GM12873 (cell line): ENCODE results near the gene FGA.

Experiments used
- TF ChIP-seq, protein P1 (sequence below): IDR thresholded peaks from 2 replicates; pipeline ENCODE4 v1.5.1; 2012; ENCODE audit warnings: low read depth, mild to moderate bottlenecking, moderate library complexity, low read length, control low read depth; ENCODE audit not compliant: insufficient read depth; ENCODE audit errors: missing control alignments

Gene FGA

DNA sequence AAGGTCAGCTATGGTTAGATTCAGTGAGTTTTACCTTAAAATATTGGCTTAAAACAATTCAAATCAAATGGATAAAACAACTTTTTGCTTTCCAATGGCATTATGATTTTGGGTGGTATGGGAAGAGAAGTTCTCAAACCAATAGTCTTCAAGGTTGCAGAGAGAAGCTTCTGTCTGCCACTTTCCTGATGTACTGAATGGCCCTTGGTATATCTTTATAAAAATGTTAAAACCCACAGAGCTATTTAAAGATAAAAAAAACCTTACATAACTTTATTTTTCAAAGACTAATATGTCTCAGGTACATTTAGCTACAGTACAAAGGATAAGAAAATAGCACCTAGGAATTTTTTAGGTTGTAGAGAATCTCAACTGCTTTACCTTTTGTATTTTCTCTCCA lies 6.9 kb downstream of the FGA start:
- TF ChIP-seq, protein P1, sequence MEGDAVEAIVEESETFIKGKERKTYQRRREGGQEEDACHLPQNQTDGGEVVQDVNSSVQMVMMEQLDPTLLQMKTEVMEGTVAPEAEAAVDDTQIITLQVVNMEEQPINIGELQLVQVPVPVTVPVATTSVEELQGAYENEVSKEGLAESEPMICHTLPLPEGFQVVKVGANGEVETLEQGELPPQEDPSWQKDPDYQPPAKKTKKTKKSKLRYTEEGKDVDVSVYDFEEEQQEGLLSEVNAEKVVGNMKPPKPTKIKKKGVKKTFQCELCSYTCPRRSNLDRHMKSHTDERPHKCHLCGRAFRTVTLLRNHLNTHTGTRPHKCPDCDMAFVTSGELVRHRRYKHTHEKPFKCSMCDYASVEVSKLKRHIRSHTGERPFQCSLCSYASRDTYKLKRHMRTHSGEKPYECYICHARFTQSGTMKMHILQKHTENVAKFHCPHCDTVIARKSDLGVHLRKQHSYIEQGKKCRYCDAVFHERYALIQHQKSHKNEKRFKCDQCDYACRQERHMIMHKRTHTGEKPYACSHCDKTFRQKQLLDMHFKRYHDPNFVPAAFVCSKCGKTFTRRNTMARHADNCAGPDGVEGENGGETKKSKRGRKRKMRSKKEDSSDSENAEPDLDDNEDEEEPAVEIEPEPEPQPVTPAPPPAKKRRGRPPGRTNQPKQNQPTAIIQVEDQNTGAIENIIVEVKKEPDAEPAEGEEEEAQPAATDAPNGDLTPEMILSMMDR: no peak

DNA sequence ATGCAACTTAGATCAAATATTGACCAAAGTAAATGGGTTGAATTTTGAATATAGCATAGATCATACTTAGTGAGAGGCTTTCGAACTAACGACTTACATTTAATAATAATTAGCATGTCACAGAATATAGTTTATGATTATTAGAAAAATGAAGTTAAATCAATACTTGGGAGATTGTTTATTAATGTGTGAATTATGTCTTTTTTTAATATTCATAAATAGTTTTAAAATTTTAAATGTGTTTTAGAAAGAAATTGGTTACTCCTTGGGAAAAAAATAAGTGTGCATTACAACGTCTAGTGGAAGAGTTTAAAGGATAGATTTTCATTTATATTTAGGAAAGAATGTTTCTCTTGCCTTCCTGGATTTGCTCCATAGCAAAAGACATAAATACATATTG lies 7.3 kb downstream of the FGA start:
- TF ChIP-seq, protein P1: no peak

DNA sequence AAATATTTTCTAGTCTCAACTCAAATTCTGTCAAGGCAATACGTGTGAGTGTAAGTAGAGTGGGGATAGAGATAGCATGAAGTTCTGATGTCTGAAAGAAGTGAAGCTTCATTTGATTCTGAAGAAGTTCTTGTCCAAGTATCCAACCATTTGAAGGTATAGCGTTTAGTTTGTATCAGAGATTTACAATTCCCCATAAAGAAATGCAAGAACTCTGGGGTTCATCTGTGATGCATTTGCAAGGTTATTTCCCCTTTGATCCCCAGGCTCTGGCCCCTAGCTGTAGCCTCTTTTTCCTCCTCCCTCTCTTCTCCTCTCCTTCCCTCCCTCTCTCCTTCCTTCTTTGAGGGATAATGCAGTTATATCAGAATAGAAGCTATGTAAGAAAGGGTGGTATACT lies 7.8 kb downstream of the FGA start:
- TF ChIP-seq, protein P1: no peak

DNA sequence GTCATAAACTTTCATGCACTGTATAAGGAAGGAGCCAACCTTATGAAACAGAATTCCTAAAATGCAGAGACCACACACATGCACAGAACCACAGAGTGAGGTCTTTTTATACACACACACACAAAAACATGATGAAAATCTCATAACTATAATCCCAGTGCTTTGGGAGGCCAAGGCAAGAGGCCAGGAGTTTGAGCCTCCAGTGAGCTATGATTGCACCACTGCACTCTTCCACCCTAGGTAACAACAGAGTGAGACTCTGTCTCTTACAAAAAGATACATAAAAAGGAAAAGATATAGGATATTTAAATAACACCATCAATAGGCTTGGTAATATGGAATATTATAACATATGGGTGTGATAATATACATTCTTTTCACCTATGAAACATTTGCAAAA lies 10.6 kb downstream of the FGA start:
- TF ChIP-seq, protein P1: no peak

DNA sequence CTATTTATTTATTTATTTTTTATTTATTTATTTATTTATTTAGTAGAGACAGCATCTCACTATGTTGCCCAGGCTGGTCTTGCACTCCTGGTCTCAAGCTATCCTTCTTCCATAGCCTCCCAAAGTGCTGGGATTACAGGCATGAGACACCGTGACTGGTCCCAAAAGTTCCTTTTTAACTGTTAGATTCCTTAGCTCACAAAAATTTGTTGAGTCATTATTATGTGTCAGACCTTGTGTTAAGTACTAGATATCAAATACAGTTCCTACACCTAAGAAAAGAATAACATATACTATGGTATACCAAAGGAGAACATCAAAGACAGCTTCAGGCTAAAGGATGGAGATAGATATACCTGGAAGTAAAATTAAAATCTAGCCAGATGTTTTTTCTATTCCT lies 11.6 kb downstream of the FGA start:
- TF ChIP-seq, protein P1: no peak

DNA sequence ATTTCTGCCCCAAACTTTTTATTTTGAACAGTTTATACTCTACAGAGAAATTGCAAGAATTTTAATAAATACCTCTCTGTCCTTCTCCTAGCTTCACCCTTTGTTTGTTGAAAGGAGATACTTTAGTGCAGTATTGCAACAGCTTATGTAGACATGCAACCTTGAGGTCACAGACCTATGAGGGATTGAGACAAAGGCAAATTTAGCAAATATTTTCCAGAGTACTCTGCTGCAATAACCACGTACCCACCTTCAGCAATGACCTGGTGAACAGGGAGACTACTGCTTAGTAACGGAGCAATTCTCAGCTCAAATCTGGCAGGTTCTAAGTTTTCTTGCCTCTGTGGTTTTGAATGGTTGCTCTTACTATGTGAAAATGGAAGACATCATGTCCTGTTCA lies 13.2 kb downstream of the FGA start:
- TF ChIP-seq, protein P1: no peak

DNA sequence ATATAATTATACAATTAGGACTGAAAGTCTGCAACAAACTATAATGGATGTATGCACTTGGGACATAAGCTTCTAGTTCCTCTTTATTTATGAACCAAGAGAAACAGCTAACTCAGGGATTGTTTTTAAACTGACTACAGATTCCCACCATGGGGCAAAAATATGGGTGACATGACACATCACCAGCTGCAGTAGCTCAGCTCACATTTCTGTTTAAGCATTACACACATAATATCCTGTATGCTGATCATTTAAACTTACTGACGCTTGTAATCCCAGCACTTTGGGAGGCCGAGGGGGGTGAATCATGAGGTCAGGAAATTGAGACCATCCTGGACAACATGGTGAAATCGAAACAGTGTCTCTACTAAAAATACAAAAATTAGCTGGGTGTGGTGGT lies 16.2 kb downstream of the FGA start:
- TF ChIP-seq, protein P1: no peak
